IPS DF 4.7 (cell line): Measurements from ENCODE around the gene PARD3B.

ENCODE experiments used
- DNase-seq: peaks from one replicate; pipeline ENCODE4 v3.0.0-alpha.2; 2013; ENCODE audit warnings: low spot score; ENCODE audit errors: extremely low read depth

Gene PARD3B

GRCh38 chr2:205235434-205235833 lies 690.2 kb downstream of the PARD3B start:
- DNase-seq = no peak

GRCh38 chr2:205237524-205237923 lies 692.2 kb downstream of the PARD3B start:
- no peak for DNase-seq

- no peak for DNase-seq
Observed at GRCh38 chr2:205245001-205245400, 699.7 kb downstream of the PARD3B start.

GRCh38 chr2:205245652-205246051 lies 700.4 kb downstream of the PARD3B start:
- DNase-seq = no peak

DNA sequence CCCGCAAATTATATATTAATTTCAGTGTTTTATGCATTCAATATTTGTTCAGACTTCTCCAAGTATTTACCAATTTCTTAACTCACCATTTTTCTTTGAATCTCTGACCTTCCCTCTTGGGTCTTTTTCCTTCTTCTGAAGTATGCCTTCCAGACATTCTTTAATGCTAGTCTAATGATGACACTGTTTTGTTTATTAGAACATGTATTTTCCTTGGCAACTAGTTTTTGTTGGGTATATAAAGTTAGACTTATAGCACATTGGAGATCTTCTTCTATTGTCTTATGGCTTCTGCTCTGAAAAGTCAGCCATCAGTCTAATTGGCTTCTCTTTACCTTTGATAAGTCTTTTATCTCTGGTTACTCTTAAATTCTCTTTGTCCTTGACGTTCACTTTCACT lies 713.8 kb downstream of the PARD3B start:
- DNase-seq = no peak

GRCh38 chr2:205261516-205262020 lies 716.3 kb downstream of the PARD3B start:
- DNase-seq = no peak

GRCh38 chr2:205267323-205267722 lies 722.0 kb downstream of the PARD3B start:
- DNase-seq = no peak

DNA sequence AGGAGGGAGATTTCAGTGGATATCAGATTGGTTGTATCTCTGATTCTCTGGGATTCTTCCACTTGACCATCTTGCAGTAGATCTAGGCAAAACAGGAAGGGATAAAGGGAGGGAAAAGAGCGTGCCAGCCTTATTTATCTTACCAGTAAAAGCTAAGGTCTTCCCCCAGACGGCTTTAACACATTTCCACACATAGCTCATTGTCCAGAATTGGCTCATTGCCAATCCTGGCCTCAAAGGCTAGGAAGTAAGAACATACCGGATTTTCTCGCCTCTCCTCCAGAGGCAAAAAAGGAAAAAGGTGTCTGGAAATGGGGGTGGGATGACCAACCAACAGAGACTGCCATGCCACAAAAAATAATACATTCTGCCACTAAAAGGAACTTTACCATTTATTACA lies 725.4 kb downstream of the PARD3B start:
- DNase-seq = no peak

DNA sequence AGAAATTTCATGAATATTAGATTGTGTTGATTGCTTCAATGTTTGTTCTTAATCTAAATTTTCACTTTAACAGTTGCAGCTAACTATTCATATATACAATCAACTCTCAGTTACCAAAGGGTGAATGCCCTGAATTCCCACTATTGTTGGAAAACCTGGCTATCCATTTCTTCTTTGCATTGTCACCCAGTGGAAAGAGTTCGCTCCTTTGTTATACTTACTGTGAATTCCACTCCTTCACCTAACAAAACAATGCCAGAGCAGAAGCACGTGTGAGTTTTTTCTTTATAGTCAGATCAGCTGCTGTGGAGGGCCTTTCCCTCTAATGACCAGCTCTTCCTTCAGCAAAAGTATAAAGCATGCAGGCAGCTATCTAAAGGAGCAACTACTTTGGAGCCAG lies 727.9 kb downstream of the PARD3B start:
- no peak for DNase-seq

GRCh38 chr2:205273627-205274026 lies 728.4 kb downstream of the PARD3B start:
- no peak for DNase-seq

- no peak for DNase-seq
Observed at GRCh38 chr2:205274801-205275200, 729.5 kb downstream of the PARD3B start.

DNA sequence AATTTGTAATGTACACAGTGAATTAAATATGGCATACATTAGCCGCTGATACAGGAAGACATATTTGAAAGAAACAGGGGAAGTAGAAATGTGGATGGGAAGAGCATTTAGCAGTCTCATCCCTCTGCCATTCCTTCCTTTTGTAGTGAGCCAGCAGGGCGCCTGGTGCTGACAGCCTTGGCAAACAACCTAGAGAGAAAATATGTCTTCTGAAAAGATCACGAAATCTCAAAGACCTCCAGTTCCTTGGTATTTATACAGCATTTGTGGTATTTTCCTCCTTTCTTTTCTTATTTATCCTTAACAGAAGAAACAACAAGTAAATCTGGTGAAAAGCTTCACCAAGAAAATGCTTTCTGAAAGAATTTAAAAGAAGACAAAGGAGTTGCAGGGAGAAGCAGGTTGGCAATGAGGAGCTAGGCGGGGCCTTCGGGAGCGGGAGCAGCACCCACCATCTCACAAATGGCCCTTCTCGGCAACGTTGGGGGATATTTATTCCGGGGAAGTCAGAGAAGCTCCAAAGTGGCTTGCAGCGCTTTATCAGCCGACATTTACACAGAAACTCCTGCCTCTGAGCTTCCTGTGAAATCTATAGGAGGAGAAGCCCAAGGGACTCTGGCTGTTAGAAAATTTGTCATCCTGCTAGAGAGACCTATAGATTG lies 731.0 kb downstream of the PARD3B start:
- peak; percentile 71 for DNase-seq

DNA sequence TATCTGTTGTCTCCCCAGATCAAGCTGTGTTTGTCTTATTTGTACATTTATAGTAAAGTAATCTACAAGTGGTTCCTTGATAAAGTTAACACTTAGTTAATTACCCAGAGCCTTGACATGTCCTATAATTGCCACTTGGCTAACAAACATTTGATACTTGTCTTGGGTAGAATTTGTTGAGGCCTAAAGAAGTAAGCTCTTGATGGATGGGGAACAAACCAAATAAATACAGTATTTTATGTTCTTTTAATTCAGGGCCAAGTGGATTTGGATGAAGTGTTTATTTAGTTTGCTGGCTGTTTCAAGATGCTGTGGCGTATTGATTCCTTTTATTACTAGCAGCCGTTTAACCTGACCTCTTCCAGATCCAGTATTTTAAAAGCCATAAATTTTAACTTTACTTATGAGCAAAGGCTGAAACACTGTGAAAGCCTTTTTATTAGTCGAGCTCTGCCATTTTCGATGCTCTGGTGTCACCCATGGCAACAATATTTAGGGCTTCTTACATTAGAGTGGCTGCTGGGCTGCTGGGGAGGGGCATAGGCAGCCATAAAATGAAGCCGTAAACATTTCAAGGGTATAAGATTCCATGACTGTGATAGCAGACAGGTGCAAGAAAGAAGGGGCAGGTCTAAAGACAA lies 735.4 kb downstream of the PARD3B start:
- DNase-seq = no peak

GRCh38 chr2:205283736-205284270 lies 738.5 kb downstream of the PARD3B start:
- no peak for DNase-seq

DNA sequence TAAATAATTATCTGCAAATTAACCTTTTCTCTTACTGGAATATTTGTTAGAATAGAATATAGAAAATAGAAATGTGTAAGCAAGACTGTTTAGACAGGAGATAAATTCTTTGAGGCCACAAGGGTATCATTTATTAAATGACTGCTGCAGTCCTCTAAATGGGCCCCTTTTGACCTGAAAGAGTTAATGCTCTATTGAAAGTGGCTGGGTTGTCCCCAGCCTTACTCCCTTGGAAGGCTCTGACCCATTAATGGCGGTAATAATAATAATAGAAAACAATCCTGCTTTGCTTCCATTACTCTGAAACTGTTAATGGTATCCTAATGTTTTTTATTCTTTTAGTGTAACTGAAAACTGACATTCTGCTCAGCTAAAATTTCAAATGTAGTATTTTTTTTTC lies 739.1 kb downstream of the PARD3B start:
- DNase-seq = no peak

DNA sequence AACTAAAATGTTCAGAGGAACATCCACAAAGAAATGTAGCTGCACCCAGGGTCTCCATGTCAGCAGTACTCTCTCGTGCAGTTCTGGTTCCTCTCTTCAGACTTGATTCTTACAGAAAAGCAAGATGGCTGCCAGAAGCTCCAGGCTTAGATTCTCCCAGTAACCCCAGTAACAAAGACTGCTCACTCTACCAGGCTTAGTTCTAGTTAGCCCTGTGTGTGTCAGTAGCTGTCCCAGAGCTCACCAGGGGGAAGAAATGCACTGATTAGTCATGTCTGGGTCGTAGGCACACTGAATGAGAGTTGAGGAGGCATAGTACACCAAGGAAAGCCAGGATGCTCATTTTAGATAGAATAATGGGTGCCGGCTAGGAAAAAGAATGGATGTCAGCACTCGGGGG lies 742.0 kb downstream of the PARD3B start:
- no peak for DNase-seq

DNA sequence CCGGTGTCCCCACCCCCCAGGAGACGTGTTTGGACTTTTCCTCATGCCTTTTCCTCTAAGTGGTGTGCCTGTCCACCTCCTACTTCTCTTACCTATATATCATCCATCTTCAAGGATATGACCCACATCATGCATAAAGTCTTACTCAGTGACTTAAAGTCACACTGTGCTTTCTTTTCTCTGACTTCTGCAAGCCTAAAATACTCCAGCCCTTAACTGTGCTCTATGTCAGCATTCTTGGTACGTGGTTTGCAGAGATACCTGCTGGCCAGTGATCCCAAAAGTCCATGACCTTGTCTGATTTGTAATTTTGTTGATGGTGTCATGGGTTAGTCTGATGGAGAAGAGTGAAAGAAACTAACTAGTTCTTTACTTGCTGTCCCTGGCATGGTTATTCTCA lies 743.4 kb downstream of the PARD3B start:
- no peak for DNase-seq

DNA sequence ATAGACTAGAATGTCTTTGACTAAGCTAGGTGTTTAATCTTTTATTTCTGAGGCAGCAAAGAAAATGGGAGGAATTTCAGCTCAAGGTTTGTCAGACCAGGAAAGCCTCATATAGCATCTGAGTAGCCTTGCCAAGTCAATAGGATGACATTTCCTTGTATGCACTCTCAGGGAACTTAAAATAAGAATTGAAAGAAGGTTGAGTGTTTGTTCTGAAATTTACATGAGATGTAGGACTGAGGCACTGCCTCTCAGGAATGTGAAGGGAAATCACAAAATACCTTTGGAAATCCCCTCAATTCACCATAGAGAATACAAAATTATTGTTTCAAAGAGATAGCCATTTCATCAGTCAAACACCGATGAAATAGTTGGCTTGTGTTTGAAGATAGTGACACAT lies 745.0 kb downstream of the PARD3B start:
- no peak for DNase-seq

GRCh38 chr2:205292665-205293295 lies 747.5 kb downstream of the PARD3B start:
- DNase-seq = no peak

GRCh38 chr2:205293559-205293958 lies 748.3 kb downstream of the PARD3B start:
- DNase-seq = no peak

DNA sequence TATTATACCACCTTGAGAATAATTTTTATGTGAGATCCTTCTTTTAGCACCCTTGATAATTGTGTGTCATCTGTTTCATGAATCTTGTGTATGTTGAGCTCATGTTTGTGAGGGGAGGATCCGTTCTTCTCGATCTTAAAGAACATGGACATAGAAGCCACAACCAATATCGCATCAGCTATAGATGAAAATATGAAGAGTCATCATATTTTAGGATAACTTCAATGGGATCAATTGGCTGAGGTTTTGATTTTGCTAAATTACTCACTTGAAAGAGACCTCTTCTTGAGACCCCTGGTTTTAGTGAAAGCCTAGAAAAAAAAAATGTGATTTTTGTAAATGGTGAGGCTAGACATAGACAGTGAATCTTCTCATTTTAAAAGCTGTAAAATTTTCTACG lies 751.7 kb downstream of the PARD3B start:
- DNase-seq = no peak

DNA sequence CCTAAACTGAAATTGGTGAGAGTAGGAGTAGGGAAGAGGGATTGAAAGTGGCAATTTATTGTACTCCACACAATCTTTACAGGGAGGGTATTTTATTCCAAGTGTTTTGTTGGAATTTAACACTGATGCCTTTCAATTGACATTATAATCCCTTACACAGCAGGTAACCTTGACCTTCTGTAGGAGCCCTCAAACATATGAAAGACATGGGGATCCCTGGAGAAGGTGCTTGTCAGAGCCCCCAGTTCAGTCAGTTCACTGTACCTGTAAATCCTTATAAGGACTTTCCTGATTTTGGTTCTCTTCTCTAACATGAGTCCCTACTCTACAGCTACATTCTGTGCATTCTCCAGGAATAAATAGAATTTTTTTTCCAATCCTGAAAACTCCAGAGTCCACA lies 752.1 kb downstream of the PARD3B start:
- no peak for DNase-seq
